Esophagus squamous epithelium (tissue), 5 donors: ENCODE data around the gene SLC9A9. TPM values are rescaled to one million over a fixed set of nuclear protein-coding genes. Genes with fewer than 3 reads are reported as not detected.

ENCODE experiments used
- DNase-seq: peaks from one replicate; lab custom pipeline; 2025; lab: John Stamatoyannopoulos, UW
- H3K27ac ChIP-seq, 4 donors: fragments of 200-600 bp; sonication (generic); one replicate each; pipeline ENCODE4 v1.5.1; 2016 to 2019; ENCODE audit warnings: mild to moderate bottlenecking in 1 of 4
- H3K27me3 ChIP-seq, 4 donors: fragments of 200-600 bp; sonication (generic); 1 replicate in 3 of 4; 2 replicates in 1 of 4; pipeline versions ENCODE4 v1.5.1 to v1.6.0; 2017 to 2021; ENCODE audit warnings: antibody characterized with exemption in 1 of 4
- H3K36me3 ChIP-seq, 3 donors: fragments of 200-600 bp; sonication (generic); one replicate each; pipeline ENCODE4 v1.5.1; 2016 to 2019
- H3K4me1 ChIP-seq, 3 donors: fragments of 200-600 bp; sonication (generic); one replicate each; pipeline ENCODE4 v1.5.1; 2017 to 2019
- H3K4me3 ChIP-seq, 4 donors: fragments of 200-600 bp; sonication (generic); 1 replicate in 3 of 4; 2 replicates in 1 of 4; pipeline ENCODE4 v1.5.1; 2016 to 2019; ENCODE audit warnings: mild to moderate bottlenecking in 2 of 4, moderate library complexity in 1 of 4
- H3K9me3 ChIP-seq, 3 donors: fragments of 200-600 bp; sonication (generic); one replicate each; pipeline ENCODE4 v1.5.1; 2016 to 2019
- POLR2A ChIP-seq, 4 donors: fragments of 450-650 bp; IDR thresholded peaks; one replicate each; pipeline ENCODE4 v1.6.1; 2017; ENCODE audit warnings: antibody characterized with exemption in 4 of 4, mild to moderate bottlenecking in 4 of 4, moderate library complexity in 3 of 4
- WGBS, 2 donors: methylation state at CpG; one replicate each; pipeline ENCODE4 v1.1.5; 2018; 5-methylcytosine and 5-hydroxymethylcytosine counted together
- intact Hi-C: fragments of 100-400 bp; cut with DNase I; formaldehyde crosslinking; loops from one replicate; pipeline ENCODE4 v1.15.0; 2022
- total RNA-seq, 4 donors: library from RNA; depleted of rRNA; stranded (reverse); fragments of >200 nt; gene quantifications; one replicate each; pipeline ENCODE4 v1.1.0, GENCODE V29; 2016
- TF ChIP-seq, protein P1 (sequence below), 6 experiments: fragments of 450-650 bp in 4 of 6; fragments of 200-600 bp in 2 of 6; sonication (generic) in 2 of 6; IDR thresholded peaks; one replicate each; pipeline ENCODE4 v1.5.1; 2016 to 2019; ENCODE audit warnings: antibody characterized with exemption in 6 of 6, mild to moderate bottlenecking in 4 of 6, moderate library complexity in 4 of 6
- donor health status: DM: yes; HTN: yes; CAD: no.

The SLC9A9 gene
- total RNA-seq, 4 donors from 2014 or later, result 11.2 to 22.3 (median 18.9) TPM

DNA sequence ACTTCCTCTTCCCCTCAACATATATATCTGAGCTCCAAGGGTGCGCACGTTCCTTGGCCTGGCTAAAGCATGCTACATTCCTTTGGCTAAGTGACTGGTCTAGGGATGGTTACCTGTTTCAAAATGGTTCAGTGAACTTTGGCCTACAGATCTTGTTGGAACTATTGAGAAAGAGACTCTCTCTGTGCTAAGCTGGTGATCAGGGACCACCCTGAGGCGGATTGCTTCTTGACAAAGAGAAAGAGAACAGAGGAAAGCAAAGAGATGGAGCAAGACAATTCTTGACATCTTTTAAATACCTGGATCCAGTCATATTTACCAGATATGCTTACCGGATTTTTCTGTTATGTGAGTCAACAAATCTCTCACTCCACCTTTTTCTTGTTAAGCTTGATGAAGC is 605.6 kb downstream of the SLC9A9 start:
- no peak overlapping the region for H3K27ac ChIP-seq
- H3K36me3 ChIP-seq, result no peaks in the 10 kb centered on the region
- H3K4me3 ChIP-seq, result no peak overlapping the region
- H3K4me1 ChIP-seq, result no peaks in the 10 kb centered on the region
- H3K27me3 ChIP-seq, result no peaks in the 10 kb centered on the region
- WGBS, 2 donors, result 68 to 77% methylated on average over 4 of the region's 4 CpGs
- H3K9me3 ChIP-seq, result no peaks in the 10 kb centered on the region
- TF ChIP-seq, protein P1, sequence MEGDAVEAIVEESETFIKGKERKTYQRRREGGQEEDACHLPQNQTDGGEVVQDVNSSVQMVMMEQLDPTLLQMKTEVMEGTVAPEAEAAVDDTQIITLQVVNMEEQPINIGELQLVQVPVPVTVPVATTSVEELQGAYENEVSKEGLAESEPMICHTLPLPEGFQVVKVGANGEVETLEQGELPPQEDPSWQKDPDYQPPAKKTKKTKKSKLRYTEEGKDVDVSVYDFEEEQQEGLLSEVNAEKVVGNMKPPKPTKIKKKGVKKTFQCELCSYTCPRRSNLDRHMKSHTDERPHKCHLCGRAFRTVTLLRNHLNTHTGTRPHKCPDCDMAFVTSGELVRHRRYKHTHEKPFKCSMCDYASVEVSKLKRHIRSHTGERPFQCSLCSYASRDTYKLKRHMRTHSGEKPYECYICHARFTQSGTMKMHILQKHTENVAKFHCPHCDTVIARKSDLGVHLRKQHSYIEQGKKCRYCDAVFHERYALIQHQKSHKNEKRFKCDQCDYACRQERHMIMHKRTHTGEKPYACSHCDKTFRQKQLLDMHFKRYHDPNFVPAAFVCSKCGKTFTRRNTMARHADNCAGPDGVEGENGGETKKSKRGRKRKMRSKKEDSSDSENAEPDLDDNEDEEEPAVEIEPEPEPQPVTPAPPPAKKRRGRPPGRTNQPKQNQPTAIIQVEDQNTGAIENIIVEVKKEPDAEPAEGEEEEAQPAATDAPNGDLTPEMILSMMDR (IDR thresholded peaks at IDR 0.05), result no peak
- TF ChIP-seq POLR2A (IDR thresholded peaks at IDR 0.05), result no peak
- no peak for DNase-seq
- intact Hi-C loops, result no loop called here

DNA sequence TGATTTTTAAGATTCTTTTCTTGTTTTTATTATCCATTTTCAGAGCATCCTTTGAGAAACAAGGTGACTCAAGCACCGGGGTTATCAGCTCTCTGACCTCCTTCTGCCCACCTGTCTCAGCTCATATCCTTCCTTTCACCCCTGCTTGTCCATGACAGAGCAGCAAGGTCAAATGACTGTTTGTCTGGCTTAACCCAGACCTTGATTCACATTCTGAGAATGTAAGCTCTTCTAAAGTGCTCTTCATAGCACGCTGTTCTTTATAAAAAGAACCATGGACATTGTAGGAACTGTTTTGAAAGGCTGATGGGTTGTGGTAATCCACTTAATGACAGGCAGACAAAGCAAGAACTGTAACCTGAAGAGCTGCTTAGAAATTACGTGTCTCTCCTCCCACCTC is 606.2 kb downstream of the SLC9A9 start:
- Histone ChIP-seq H3K27ac (no peak overlapping the region), H3K4me1 (no peaks in the 10 kb centered on the region), H3K27me3 (no peaks in the 10 kb centered on the region), H3K36me3 (no peaks in the 10 kb centered on the region), H3K9me3 (no peaks in the 10 kb centered on the region), H3K4me3 (no peak overlapping the region)
- no peak for DNase-seq
- TF ChIP-seq POLR2A (IDR thresholded peaks at IDR 0.05), result no peak
- TF ChIP-seq, protein P1 (IDR thresholded peaks at IDR 0.05), result no peak
- 62 to 64% methylated on average over 3 of the region's 3 CpGs for WGBS, 2 donors
- intact Hi-C loops, result no loop called here

DNA sequence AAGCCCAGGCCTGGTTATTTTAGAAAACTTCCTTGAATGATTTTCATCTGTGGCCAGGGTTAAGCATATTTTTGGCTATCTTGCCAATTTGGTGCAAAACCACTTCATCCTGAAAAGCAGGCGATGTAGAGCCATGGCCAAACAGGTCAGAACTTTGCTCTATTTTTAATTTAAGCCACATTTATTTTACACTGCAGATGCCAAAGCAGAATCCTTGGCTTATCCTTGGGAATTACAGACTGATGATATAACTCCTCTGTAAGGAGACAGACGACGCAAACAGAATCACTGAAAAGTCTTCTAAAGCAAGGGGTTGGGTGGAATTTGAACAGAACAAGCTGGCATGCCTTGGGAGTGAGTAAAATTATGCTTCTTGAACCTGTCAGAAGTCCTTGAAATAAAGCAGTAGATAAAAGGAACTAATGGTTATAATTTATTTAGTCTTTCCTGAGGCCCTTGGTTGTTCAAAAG is 606.8 kb downstream of the SLC9A9 start:
- Histone ChIP-seq H3K4me1 (no peaks in the 10 kb centered on the region), H3K4me3 (no peak overlapping the region), H3K27me3 (no peaks in the 10 kb centered on the region), H3K9me3 (no peaks in the 10 kb centered on the region), H3K27ac (no peak overlapping the region), H3K36me3 (no peaks in the 10 kb centered on the region)
- 69 to 75% methylated on average over 3 of the region's 3 CpGs for whole genome bisulfite sequencing, 2 donors
- DNase-seq, result no peak
- intact Hi-C loops, result no loop called here
- no peak for TF ChIP-seq POLR2A (IDR thresholded peaks at IDR 0.05)
- TF ChIP-seq, protein P1 (IDR thresholded peaks at IDR 0.05), result no peak

DNA sequence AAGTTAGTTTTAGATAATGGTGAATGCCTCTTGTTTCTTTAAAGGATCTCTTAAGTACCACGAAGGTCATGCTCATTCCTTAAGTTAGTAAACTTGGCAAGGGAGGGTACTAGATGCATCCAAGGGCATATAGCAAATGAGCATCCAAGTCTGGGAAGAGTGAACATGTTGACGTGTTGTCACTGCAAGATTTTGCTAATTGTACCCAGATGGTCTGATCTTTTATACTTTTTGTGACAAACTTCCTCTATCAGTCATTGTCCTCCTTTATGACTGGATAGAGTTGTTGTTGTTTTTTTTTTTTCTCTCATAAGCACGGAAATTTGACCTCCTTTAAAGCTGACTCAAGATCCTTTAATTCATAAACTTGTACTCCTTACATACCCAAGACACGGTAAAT is 607.4 kb downstream of the SLC9A9 start:
- Histone ChIP-seq H3K27me3 (no peaks in the 10 kb centered on the region), H3K4me3 (no peak overlapping the region), H3K9me3 (no peaks in the 10 kb centered on the region), H3K27ac (no peak overlapping the region), H3K36me3 (no peaks in the 10 kb centered on the region), H3K4me1 (no peaks in the 10 kb centered on the region)
- 57 to 67% methylated on average over 4 of the region's 4 CpGs for WGBS, 2 donors
- no peak for DNase-seq
- TF ChIP-seq, protein P1 (IDR thresholded peaks at IDR 0.05), result no peak
- no peak for TF ChIP-seq POLR2A (IDR thresholded peaks at IDR 0.05)
- intact Hi-C loops, result no loop called here

DNA sequence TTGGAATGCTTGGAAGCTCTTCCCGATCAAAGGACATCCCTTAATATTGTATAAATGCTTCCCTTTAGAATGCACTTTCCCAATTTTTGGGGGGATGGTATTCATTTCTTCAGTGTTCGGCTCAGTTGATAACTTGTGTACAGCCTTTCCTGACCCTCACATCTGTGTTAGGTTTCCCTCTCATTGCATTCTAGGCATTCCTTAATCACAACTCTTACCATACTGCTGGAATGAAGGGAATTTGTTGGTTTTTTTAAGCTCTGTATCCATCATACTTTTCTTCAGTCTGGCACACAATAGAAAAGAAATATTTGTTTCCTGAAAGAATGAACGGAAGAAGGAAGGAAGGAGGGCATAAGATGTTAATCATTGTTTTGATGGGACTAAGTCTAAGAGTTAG is 609.2 kb downstream of the SLC9A9 start:
- H3K4me3 ChIP-seq, result no peak overlapping the region
- no peaks in the 10 kb centered on the region for H3K4me1 ChIP-seq
- H3K36me3 ChIP-seq, result no peaks in the 10 kb centered on the region
- TF ChIP-seq, protein P1 (IDR thresholded peaks at IDR 0.05), result no peak
- TF ChIP-seq POLR2A (IDR thresholded peaks at IDR 0.05), result no peak
- 65 to 84% methylated on average over 3 of the region's 3 CpGs for WGBS, 2 donors
- no peak for DNase-seq
- intact Hi-C loops, result no loop called here
- H3K27ac ChIP-seq, result no peak overlapping the region
- no peaks in the 10 kb centered on the region for H3K9me3 ChIP-seq
- no peaks in the 10 kb centered on the region for H3K27me3 ChIP-seq
